Heart right ventricle (tissue), 16 donors: ENCODE measurements around the gene TMEM218. TPM values are rescaled to one million over a fixed set of nuclear protein-coding genes. Genes with fewer than 3 reads are reported as not detected.

Experiments used
- ATAC-seq, 8 donors: fragments of 200-7000 bp; cut with Tn5 transposase; one replicate each; pipeline ENCODE4 v1.9.1; 2020; ENCODE audit warnings: mild to moderate bottlenecking in 8 of 8, moderate library complexity in 8 of 8, moderate number of reproducible peaks in 1 of 8
- DNase-seq, 2 donors: peaks; one replicate each; pipeline ENCODE4 v3.0.0-alpha.2; 2020
- H3K27ac ChIP-seq, 10 donors: fragments of 200-600 bp; sonication (generic) in 2 of 10; one replicate each; pipeline versions ENCODE4 v1.5.0 to v1.8.0; 2020 to 2022; ENCODE audit warnings: mild to moderate bottlenecking in 3 of 10
- H3K27me3 ChIP-seq, 7 donors: fragments of 200-600 bp; one replicate each; pipeline ENCODE4 v1.8.0; 2021 to 2022; ENCODE audit warnings: mild to moderate bottlenecking in 2 of 7
- H3K36me3 ChIP-seq, 9 donors: fragments of 200-600 bp; sonication (generic) in 1 of 9; one replicate each; pipeline versions ENCODE4 v1.5.0 to v1.8.0; 2020 to 2022; ENCODE audit warnings: mild to moderate bottlenecking in 2 of 9
- H3K4me1 ChIP-seq, 9 donors: fragments of 200-600 bp; sonication (generic) in 1 of 9; one replicate each; pipeline versions ENCODE4 v1.5.0 to v1.8.0; 2020 to 2022; ENCODE audit warnings: mild to moderate bottlenecking in 4 of 9
- H3K4me3 ChIP-seq, 10 donors: fragments of 200-600 bp; sonication (generic) in 2 of 10; one replicate each; pipeline versions ENCODE4 v1.5.0 to v1.8.0; 2020 to 2022; ENCODE audit warnings: mild to moderate bottlenecking in 7 of 10, moderate library complexity in 2 of 10
- H3K9me3 ChIP-seq, 11 donors: fragments of 200-600 bp in 10 of 11; sonication (generic) in 2 of 11; one replicate each; pipeline versions ENCODE4 v1.5.0 to v1.8.0; 2013 to 2022; ENCODE audit warnings: mild to moderate bottlenecking in 2 of 11, control low read depth in 1 of 11, moderate library complexity in 1 of 11
- WGBS, 2 donors: extraction: QIAGEN DNeasy Blood & Tissue Kit; methylation state at CpG; one replicate each; pipeline ENCODE4 v1.1.7; 2013; ENCODE audit warnings: inconsistent platforms in 1 of 2; 5-methylcytosine and 5-hydroxymethylcytosine counted together
- intact Hi-C, 10 donors: fragments of 100-400 bp; cut with DNase I; formaldehyde crosslinking; loops; one replicate each; pipeline versions ENCODE4 v1.11.1 to v1.14.2; 2022
- polyA plus RNA-seq, 2 donors: library from polyadenylated mRNA; stranded (reverse); fragments of 200-250 nt; gene quantifications; one replicate each; pipeline ENCODE4 v1.2.3, GENCODE V29; 2013
- total RNA-seq, 10 donors: library from RNA; stranded (reverse); fragmentation: NEBNext Ultra II Directional in 3 of 10; extraction: Animal tissue kit (Norgen Biotek cat#: 25700) in 3 of 10; gene quantifications; one replicate each; pipeline versions ENCODE4 v1.2.1 to v1.2.4, GENCODE V29; 2021 to 2023
- TF ChIP-seq, protein P1 (sequence below), 9 donors: fragments of 200-600 bp; sonication (generic) in 2 of 9; IDR thresholded peaks; one replicate each; pipeline versions ENCODE4 v1.5.0 to v1.8.0; 2021 to 2022; ENCODE audit warnings: antibody characterized with exemption in 9 of 9, mild to moderate bottlenecking in 5 of 9, moderate library complexity in 1 of 9
- donor health status: Arrhythmogenic right ventricular cardiomyopathy.
- donor health status: ischemic (EF 13 %, LVEDD 7.1; RV severe dilation, severe dysfunction).
- donor health status: healthy with polysubstance abuse.
- donor health status: DM: no; HTN: yes; CAD: no.
- donor health status: DM: no; HTN: no; CAD: no.
- donor health status: ischemic (EF 25% LVEDD 6.9; RV normal size, moderate dysfunction).
- donor health status: ischemic (EF 25% LVEDD 5.7; RV mildly dilated, moderate dysfunction).
- donor health status: healthy.
- donor health status: DM: yes; HTN: yes; CAD: no.
- donor health status: Ischemic cardiomyopathy.
- donor health status: ischemic (EF 35%, LVEDD 5.7; RV mildly dilated, moderate dysfunction).
- donor health status: nonischemic (EF 11% LVEDD 7.7; RV severe dilation, severe dysfunction).
- donor health status: DM: yes; HTN: yes; CAD: no.
- donor health status: PGD.
- donor health status: ischemic (EF 29% LVEDD 5.4; RV normal size, mild dysfunction).
- donor health status: nonischemic (EF 23%, LVEDD 6.1; RV moderate dilation, normal function).

Gene TMEM218
- total and polyA plus RNA-seq, 12 donors, result 4.5 to 17.1 (median 6.9) TPM

DNA sequence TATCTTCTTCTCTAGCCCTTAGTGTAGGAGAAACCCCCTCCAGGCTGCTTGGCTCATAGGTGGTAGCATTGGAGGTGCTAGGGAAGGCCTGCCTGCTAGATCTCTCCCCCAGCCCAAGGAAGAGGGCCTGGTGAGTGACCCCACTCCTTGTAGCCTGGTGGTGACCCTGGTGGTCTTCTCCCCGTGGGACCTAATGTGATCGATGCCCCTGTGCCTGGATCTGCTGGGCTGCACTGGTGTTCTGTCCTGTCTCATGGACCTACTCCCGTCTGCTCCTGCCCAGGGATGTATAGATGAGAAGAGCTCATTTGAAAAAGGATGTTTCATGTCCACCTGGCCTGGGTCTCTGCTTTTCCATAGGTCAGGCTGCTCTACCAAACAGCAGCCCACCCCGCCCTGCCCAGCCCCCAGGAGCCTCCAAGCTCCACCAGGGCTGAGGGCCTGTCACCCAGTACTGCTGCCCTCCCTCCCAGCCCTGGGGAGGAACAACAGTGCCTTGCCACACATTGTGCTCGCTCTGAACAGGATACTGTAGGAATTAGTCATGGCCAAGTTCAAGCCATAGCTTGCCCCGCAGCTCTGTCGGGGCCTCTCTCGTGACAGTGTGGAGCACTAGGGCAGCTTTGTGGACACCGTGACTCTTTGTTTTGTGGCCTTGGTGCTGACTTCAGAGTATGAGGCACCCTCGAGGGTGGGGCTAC lies 28.7 kb downstream of the TMEM218 start:
- Histone ChIP-seq H3K4me3 (no peak overlapping the region), H3K27me3 (peaks cover 0 to 32% (median 6%) of the 10 kb centered on the region in 7 donors), H3K4me1 (no peaks in the 10 kb centered on the region), H3K36me3 (peaks cover 0 to 3% (median 0%) of the 10 kb centered on the region in 9 donors), H3K27ac (no peak overlapping the region), H3K9me3 (no peaks in the 10 kb centered on the region)
- DNase-seq (no peak), ATAC-seq (no peak)
- TF ChIP-seq, protein P1, sequence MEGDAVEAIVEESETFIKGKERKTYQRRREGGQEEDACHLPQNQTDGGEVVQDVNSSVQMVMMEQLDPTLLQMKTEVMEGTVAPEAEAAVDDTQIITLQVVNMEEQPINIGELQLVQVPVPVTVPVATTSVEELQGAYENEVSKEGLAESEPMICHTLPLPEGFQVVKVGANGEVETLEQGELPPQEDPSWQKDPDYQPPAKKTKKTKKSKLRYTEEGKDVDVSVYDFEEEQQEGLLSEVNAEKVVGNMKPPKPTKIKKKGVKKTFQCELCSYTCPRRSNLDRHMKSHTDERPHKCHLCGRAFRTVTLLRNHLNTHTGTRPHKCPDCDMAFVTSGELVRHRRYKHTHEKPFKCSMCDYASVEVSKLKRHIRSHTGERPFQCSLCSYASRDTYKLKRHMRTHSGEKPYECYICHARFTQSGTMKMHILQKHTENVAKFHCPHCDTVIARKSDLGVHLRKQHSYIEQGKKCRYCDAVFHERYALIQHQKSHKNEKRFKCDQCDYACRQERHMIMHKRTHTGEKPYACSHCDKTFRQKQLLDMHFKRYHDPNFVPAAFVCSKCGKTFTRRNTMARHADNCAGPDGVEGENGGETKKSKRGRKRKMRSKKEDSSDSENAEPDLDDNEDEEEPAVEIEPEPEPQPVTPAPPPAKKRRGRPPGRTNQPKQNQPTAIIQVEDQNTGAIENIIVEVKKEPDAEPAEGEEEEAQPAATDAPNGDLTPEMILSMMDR (IDR thresholded peaks at IDR 0.05), result no peak
- intact Hi-C loops, result loop anchor here in 3 of 10 donors (10.0 kb wide), 2 partner anchors 322 to 352 kb away; no protein-coding TSS in a partner anchor
- WGBS, 2 donors, result 72 to 76% methylated on average over 10 of the region's 10 CpGs

DNA sequence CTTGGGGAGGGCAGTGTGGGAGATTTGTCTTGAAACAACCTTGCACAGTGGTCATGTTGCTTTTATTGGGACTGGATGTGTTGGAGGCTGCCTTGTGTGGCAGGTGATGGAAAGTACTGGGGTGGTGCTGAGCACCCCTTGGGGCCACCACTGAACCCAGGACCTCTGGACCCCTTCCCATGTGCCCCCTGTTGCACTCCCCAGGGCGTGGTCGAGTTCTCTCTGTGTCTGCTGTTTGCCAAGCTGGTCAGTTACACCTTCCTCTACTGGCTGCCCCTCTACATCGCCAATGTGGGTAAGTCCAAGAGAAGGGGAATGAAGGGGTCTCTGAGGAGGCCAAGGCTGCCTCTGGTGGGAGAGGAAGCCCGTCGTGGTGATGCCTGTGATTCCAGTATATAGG lies 29.4 kb downstream of the TMEM218 start:
- no peak overlapping the region for H3K27ac ChIP-seq
- intact Hi-C loops, result loop anchor here in 3 of 10 donors (10.0 kb wide), 2 partner anchors 323 to 353 kb away; no protein-coding TSS in a partner anchor
- TF ChIP-seq, protein P1 (IDR thresholded peaks at IDR 0.05), result no peak
- H3K4me3 ChIP-seq, result no peak overlapping the region
- H3K4me1 ChIP-seq, result no peaks in the 10 kb centered on the region
- 83 to 91% methylated on average over 5 of the region's 5 CpGs for WGBS, 2 donors
- peaks cover 0 to 3% (median 0%) of the 10 kb centered on the region in 9 donors for H3K36me3 ChIP-seq
- no peaks in the 10 kb centered on the region for H3K9me3 ChIP-seq
- ATAC-seq (no peak), DNase-seq (no peak)
- H3K27me3 ChIP-seq, result peaks cover 0 to 32% (median 6%) of the 10 kb centered on the region in 7 donors

DNA sequence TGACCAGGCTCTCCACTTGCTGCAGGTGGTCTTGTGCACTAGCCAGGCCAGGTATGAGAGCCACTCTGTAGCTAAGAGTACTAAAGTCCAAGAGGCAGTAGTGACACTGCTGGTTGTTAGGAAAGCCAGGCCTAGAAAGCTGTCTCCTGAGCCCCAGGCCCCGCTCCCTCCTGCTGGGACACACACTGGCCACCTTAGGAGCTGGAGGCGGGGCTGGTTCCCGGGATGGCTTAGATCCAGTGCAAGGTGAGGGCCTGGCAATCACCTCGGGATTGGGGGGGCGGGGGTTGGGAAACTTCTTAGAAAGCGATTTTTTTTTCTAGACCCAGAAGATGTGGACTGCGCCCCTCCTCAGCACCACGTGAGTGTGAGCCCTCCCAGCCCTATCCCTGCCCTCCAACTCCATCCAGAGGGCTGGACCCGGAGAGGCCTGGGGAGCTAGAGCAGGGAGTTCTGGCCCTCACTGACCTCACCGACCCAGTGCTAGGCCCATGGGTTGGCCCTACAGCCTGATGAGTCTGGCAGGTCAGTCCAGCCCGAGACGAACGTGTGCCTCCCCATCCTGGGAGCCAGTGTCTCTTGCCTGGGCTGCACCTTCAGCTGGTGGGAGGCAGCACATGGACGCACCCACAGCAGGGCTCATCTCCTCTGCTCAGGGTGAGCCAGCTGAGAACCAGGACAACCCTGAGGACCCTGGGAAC lies 30.2 kb downstream of the TMEM218 start:
- no peak for DNase-seq
- TF ChIP-seq, protein P1 (IDR thresholded peaks at IDR 0.05), result no peak
- Histone ChIP-seq H3K27me3 (peaks cover 0 to 37% (median 6%) of the 10 kb centered on the region in 7 donors), H3K36me3 (peaks cover 0 to 3% (median 0%) of the 10 kb centered on the region in 9 donors), H3K9me3 (no peaks in the 10 kb centered on the region), H3K4me1 (no peaks in the 10 kb centered on the region), H3K4me3 (no peak overlapping the region), H3K27ac (no peak overlapping the region)
- intact Hi-C loops, result loop anchor here in 3 of 10 donors (10.0 kb wide), 2 partner anchors 324 to 354 kb away; no protein-coding TSS in a partner anchor
- no peak for ATAC-seq
- 71% methylated on average over 14 of the region's 14 CpGs for WGBS, 2 donors

DNA sequence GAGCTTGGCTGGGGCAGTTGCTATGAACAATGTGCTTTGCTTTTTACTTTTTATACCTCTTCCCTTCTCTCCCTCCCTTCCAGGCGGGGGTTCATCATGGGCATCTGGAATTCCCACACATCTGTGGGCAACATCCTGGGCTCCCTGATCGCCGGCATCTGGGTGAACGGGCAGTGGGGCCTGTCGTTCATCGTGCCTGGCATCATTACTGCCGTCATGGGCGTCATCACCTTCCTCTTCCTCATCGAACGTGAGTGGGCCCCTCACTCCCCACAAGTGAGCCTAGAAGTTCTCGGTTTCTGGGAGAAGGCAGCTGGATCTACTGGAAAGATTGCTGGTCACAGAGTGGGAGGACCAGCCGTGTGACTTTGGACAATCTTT lies 30.9 kb downstream of the TMEM218 start:
- peaks cover 0 to 39% (median 6%) of the 10 kb centered on the region in 7 donors for H3K27me3 ChIP-seq
- no peaks in the 10 kb centered on the region for H3K36me3 ChIP-seq
- peaks cover 0 to 4% (median 0%) of the 10 kb centered on the region in 9 donors for H3K4me1 ChIP-seq
- no peak overlapping the region for H3K4me3 ChIP-seq
- no peak overlapping the region for H3K27ac ChIP-seq
- ATAC-seq, result no peak
- WGBS, 2 donors, result 85 to 87% methylated on average over 12 of the region's 12 CpGs
- no peak for DNase-seq
- TF ChIP-seq, protein P1 (IDR thresholded peaks at IDR 0.05), result no peak
- intact Hi-C loops, result loop anchor here in 3 of 10 donors (10.0 kb wide), 2 partner anchors 324 to 354 kb away; no protein-coding TSS in a partner anchor
- H3K9me3 ChIP-seq, result no peaks in the 10 kb centered on the region
